Activated CD4-positive, CD25-positive, alpha-beta regulatory T cell treated with anti-CD3 and anti-CD28 coated beads, Interleukin-2, amount 50 U/mL, for 24 hours (primary cell): ENCODE measurements around the gene OTOL1.

Experiments
- ATAC-seq, 2 donors: fragments of 150-1000 bp; cut with Tn5 transposase; one replicate each; pipeline ENCODE4 v1.10.0; 2021; ENCODE audit warnings: mild to moderate bottlenecking in 1 of 2, moderate library complexity in 1 of 2

OTOL1 gene

GRCh38 chr3:161545824-161546223 lies 49.2 kb downstream of the OTOL1 start:
- ATAC-seq: no peak

- ATAC-seq: no peak
Observed at GRCh38 chr3:161548301-161548700, 51.7 kb downstream of the OTOL1 start.

GRCh38 chr3:161549261-161549660 lies 52.7 kb downstream of the OTOL1 start:
- no peak for ATAC-seq

GRCh38 chr3:161550491-161551195 lies 54.0 kb downstream of the OTOL1 start:
- no peak for ATAC-seq

- ATAC-seq: no peak
Observed at GRCh38 chr3:161551697-161552096, 55.1 kb downstream of the OTOL1 start.

GRCh38 chr3:161552984-161553560 lies 56.5 kb downstream of the OTOL1 start:
- ATAC-seq: no peak
